WI38 (cell line): ENCODE measurements around the gene SLC35E3.

Experiments used
- H3K4me3 ChIP-seq: 2 replicates; pipeline ENCODE4 v1.5.1; 2011; ENCODE audit warnings: low read depth, mild to moderate bottlenecking, control low read depth, low read length
- CTCF ChIP-seq: IDR thresholded peaks from 2 replicates; pipeline ENCODE4 v1.5.1; 2012; ENCODE audit warnings: low read depth, mild to moderate bottlenecking, control low read depth, low read length

Gene SLC35E3

DNA sequence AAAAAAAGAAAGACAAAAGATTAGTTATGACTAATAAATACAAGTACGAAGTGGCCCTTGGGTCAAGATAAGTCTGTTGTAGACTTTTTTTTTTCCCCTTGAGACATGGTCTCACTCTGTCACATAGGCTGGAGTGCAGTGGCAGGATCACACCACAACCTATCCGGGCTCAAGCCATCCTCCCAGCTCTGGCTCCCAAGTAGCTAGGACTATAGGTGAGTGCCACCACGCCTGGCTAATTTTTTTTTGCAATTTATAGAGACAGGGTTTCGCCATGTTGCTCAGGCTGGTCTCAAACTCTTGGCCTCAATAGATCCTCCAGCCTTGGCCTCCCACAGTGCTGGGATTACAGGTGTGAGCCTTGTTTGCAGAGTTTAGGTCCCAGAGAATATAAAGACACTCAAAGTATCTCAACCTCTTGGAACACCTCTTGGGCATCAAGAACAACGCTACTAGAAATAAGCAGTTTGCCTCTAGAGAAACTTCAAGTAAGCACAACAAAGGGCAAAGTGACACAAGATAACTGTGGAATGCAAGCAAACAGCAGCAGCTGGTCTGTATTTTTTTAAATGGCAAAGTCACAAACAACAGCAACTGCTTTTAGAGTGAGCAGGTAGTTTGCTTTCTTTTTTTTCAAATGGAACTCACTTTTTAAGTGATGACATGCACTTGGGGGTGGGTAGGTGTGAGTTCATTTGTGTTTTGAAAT, 58.1 kb downstream of the SLC35E3 start:
- H3K4me3 ChIP-seq = no peak overlapping the region

GRCh38 chr12:68804657-68805591, 58.9 kb downstream of the SLC35E3 start:
- TF ChIP-seq CTCF = no peak
- no peak overlapping the region for H3K4me3 ChIP-seq

More for the DNA sequence above, 58.1 kb downstream of the SLC35E3 start:
- TF ChIP-seq CTCF = no peak

DNA sequence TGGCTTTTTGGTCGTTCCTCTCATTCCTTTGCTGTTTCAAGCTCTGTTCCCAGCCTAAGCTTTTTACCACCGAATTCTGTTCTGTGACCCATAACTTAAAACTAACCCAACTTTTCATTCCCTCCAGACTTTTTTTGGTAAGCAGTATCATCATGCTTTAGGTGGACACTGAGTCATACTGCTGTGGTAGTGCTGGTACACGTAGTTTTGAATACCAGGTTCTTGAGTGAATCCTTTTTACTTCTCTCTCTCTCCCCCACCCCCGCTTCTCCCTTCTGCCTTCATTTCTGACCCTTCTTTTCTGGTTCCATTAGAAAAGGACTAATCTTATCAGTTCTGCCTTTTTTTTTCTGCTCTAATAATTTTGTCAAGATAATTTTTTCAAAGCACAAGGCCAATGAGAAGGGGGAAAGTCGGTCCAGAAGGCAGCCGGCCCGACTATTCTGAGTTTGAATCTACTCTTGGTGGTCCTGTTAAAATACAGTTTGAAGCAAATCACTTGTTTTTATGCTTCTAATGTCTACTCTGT, 59.7 kb downstream of the SLC35E3 start:
- TF ChIP-seq CTCF = no peak
- no peak overlapping the region for H3K4me3 ChIP-seq

- H3K4me3 ChIP-seq = no peak overlapping the region
- no peak for TF ChIP-seq CTCF
Measured at GRCh38 chr12:68806488-68807237, 60.7 kb downstream of the SLC35E3 start.

DNA sequence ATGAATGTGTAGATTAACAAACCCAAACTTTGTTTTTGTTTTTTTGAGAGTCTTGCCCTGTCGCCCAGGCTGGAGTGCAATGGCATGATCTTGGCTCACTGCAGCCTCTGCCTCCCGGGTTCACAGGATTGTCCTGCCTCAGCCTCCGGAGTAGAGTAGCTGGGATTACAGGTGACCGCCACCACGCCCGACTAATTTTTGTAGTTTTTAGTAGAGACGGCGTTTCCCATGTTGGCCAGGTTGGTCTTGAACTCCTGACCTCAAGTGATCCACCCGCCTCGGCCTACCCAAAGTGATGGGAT, 61.2 kb downstream of the SLC35E3 start:
- peak overlapping the region; percentile 80 for H3K4me3 ChIP-seq

DNA sequence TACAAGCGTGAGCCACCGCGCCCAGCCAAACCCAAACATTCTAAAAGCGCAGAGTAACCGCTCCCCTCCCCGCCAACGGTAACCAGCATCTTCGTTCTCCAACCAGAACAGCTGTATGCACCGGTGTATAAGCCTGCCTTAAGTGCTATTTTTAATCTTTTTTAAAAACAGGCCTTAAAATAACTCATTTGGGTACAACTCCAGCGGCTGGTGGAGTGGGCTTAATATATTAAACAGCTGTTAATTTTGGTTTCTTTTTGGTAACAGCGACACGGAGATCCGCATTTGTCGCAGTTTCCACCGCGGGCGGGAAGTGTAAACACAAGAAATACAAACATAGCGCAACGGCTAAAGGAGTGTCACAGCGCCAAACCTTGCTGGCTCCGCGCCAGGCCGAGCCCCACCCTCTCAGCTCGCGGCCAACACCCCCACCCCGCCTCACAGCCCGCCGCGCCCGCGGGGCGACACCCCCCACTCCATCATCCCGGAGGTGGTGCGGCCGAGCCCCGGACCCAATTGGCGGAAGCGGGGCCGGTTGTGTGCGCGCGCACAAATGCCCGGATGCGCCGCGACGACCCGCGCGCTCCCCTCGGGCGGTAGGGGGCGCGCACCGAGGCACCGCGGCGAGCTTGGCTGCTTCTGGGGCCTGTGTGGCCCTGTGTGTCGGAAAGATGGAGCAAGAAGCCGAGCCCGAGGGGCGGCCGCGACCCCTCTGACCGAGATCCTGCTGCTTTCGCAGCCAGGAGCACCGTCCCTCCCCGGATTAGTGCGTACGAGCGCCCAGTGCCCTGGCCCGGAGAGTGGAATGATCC, 61.8 kb downstream of the SLC35E3 start, which contains the start of gene MDM2:
Gene MDM2, plus strand, starts transcription at position 602 of the 812 bp plus-strand sequence. CDS start 301 bp downstream, outside the sequence.
- TF ChIP-seq CTCF = peak; percentile 71
- H3K4me3 ChIP-seq = peak within 1 kb of the TSS; percentile 80
